Testis (tissue), 2 donors: ENCODE results near the gene ARAP1.

Experiments used
- CTCF ChIP-seq, 3 experiments: fragments of 450-650 bp in 2 of 3; fragments of 200-600 bp in 1 of 3; sonication (generic) in 1 of 3; IDR thresholded peaks; one replicate each; pipeline ENCODE4 v1.5.1; 2016 to 2019; ENCODE audit warnings: antibody characterized with exemption in 3 of 3, mild to moderate bottlenecking in 2 of 3, moderate library complexity in 1 of 3
- POLR2A ChIP-seq: fragments of 450-650 bp; IDR thresholded peaks from one replicate; pipeline ENCODE4 v1.6.1; 2017; ENCODE audit warnings: antibody characterized with exemption, mild to moderate bottlenecking, moderate library complexity

- no peak for TF ChIP-seq CTCF (IDR thresholded peaks at IDR 0.05)
- no peak for TF ChIP-seq POLR2A
Observed at GRCh38 chr11:72721276-72721675, 30.9 kb downstream of the ARAP1 start.
